Measurements from ENCODE around the gene ATXN2.

The ATXN2 gene

GRCh38 chr12:111428728-111429175 lies 170.4 kb downstream of the ATXN2 start:
- Histone ChIP-seq H3K27me3 (replicated peaks; ENCODE audit: insufficient read depth, low read length) (no peaks in the 10 kb centered on the region), H3F3A (ENCODE audit: insufficient read depth, low read length) (0 out of 2 replicates have a peak, but pooled peaks cover 2% of the 10 kb centered on the region), H3K36me3 (replicated peaks; ENCODE audit: insufficient read depth, low read length) (no peaks in the 10 kb centered on the region), H3K9ac (ENCODE audit: low read length) (no peak overlapping the region), H3K79me2 (ENCODE audit: low read length) (peaks cover 8% of the 10 kb centered on the region), H3K4me1 (ENCODE audit: low read length) (peaks cover 25% of the 10 kb centered on the region), H3K9me3 (replicated peaks; ENCODE audit: insufficient read depth, low read length) (no peaks in the 10 kb centered on the region), H4K20me1 (ENCODE audit: insufficient read depth, low read length) (no peaks in the 10 kb centered on the region), H3K27ac (ENCODE audit: low read length) (no peak overlapping the region), H2AFZ (ENCODE audit: low read length) (no peak overlapping the region), H3K4me2 (ENCODE audit: low read depth, low read length) (no peak overlapping the region), H3K4me3 (ENCODE audit: low read length) (no peak overlapping the region), H3K9me2 (replicated peaks; ENCODE audit: insufficient read depth, low read length) (no peaks in the 10 kb centered on the region)
- DNase-seq = no peak
- TF ChIP-seq, protein P1, sequence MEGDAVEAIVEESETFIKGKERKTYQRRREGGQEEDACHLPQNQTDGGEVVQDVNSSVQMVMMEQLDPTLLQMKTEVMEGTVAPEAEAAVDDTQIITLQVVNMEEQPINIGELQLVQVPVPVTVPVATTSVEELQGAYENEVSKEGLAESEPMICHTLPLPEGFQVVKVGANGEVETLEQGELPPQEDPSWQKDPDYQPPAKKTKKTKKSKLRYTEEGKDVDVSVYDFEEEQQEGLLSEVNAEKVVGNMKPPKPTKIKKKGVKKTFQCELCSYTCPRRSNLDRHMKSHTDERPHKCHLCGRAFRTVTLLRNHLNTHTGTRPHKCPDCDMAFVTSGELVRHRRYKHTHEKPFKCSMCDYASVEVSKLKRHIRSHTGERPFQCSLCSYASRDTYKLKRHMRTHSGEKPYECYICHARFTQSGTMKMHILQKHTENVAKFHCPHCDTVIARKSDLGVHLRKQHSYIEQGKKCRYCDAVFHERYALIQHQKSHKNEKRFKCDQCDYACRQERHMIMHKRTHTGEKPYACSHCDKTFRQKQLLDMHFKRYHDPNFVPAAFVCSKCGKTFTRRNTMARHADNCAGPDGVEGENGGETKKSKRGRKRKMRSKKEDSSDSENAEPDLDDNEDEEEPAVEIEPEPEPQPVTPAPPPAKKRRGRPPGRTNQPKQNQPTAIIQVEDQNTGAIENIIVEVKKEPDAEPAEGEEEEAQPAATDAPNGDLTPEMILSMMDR (IDR thresholded peaks at IDR 0.05; ENCODE audit: low read length) = no peak

DNA sequence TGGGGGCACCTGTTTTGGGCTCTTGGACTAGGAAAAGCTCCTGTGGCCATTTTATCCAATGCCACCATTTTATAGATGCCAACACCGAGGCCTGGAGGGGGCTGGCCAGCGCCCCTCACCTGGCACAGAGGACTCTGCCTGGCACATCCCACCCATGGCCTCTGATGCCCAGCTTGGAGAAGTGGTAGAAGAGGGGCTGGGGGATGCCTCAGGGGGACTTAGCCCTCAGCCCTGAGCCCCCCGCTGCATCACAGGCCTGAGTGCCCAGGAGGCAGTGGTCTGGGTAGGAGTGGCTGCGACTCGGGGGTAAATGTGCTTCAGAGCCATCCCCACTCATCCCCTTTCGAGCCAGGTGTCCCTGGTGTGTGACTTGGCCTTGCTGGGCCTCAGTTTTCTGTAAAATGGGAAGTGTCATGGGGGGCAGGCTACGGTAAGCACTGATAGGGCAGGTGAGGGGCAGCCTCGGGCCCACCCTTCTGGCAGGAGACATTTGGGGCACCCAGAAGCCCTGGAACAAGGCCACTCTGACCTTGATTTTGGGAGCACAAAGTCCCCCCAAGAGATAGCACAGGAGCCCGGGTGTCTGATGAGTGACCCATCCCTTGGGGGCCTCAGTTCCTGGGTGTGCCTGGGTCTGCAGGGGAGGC lies 170.9 kb downstream of the ATXN2 start:
- no peak overlapping the region for H3K9ac ChIP-seq (ENCODE audit: low read length)
- no peaks in the 10 kb centered on the region for H3K27me3 ChIP-seq (replicated peaks; ENCODE audit: insufficient read depth, low read length)
- DNase-seq = no peak
- H3K4me3 ChIP-seq (ENCODE audit: low read length) = no peak overlapping the region
- 0 out of 2 replicates have a peak, but pooled peaks cover under 1% of the 10 kb centered on the region for H3F3A ChIP-seq (ENCODE audit: insufficient read depth, low read length)
- H2AFZ ChIP-seq (ENCODE audit: low read length) = no peak overlapping the region
- no peaks in the 10 kb centered on the region for H3K9me2 ChIP-seq (replicated peaks; ENCODE audit: insufficient read depth, low read length)
- H3K4me2 ChIP-seq (ENCODE audit: low read depth, low read length) = no peak overlapping the region
- no peaks in the 10 kb centered on the region for H3K9me3 ChIP-seq (replicated peaks; ENCODE audit: insufficient read depth, low read length)
- TF ChIP-seq EZH2phosphoT487 (IDR thresholded peaks at IDR 0.05; ENCODE audit: low read length) (no peak), EZH2 (optimal IDR thresholded peaks at IDR 0.05; ENCODE audit: low read depth, low read length) (no peak)
- TF ChIP-seq, protein P1 (IDR thresholded peaks at IDR 0.05; ENCODE audit: low read length) = no peak
- H3K4me1 ChIP-seq (ENCODE audit: low read length) = peaks cover 24% of the 10 kb centered on the region
- no peak overlapping the region for H3K27ac ChIP-seq (ENCODE audit: low read length)
- H3K36me3 ChIP-seq (replicated peaks; ENCODE audit: insufficient read depth, low read length) = no peaks in the 10 kb centered on the region
- peaks cover 8% of the 10 kb centered on the region for H3K79me2 ChIP-seq (ENCODE audit: low read length)
- no peaks in the 10 kb centered on the region for H4K20me1 ChIP-seq (ENCODE audit: insufficient read depth, low read length)

DNA sequence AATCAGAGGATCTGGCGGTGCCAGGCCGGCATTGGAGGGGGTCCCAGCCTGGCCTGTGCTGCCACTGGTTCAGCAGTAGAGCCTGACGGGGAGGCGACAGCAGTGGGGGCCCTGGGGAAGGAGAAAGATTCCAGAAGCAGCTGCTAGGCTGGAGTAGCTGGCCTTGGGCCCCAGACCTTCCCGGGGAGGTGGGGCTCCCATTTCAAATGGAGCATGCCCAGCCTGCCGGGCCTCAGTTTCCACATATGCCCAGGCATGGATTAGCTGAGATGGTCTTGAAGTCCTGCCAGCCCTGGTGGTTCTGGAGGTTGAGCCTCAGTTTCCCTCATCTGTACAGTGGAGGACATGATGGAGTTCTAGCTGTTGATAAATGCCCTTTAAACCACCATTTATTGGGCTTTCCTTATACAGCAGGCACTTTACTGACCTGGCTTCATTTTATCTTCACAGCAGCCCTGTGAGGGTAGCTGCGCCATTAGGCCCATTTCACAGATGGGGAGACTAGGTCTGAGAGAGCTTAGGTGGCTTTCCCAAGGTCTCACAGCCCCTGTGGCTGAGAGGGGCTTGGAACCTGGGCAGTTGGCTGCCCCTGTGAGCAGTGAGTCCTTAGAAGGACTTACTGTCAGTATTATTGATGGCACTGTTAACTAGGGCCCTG lies 171.6 kb downstream of the ATXN2 start:
- Histone ChIP-seq H2AFZ (ENCODE audit: low read length) (no peak overlapping the region), H3K4me1 (ENCODE audit: low read length) (peaks cover 22% of the 10 kb centered on the region), H3K9me2 (replicated peaks; ENCODE audit: insufficient read depth, low read length) (no peaks in the 10 kb centered on the region), H3K27ac (ENCODE audit: low read length) (no peak overlapping the region), H3K4me2 (ENCODE audit: low read depth, low read length) (no peak overlapping the region), H3K36me3 (replicated peaks; ENCODE audit: insufficient read depth, low read length) (no peaks in the 10 kb centered on the region), H3K27me3 (replicated peaks; ENCODE audit: insufficient read depth, low read length) (no peaks in the 10 kb centered on the region), H3F3A (ENCODE audit: insufficient read depth, low read length) (no peaks in the 10 kb centered on the region), H3K79me2 (ENCODE audit: low read length) (peaks cover 8% of the 10 kb centered on the region), H4K20me1 (ENCODE audit: insufficient read depth, low read length) (no peaks in the 10 kb centered on the region), H3K4me3 (ENCODE audit: low read length) (no peak overlapping the region), H3K9ac (ENCODE audit: low read length) (no peak overlapping the region), H3K9me3 (replicated peaks; ENCODE audit: insufficient read depth, low read length) (no peaks in the 10 kb centered on the region)
- no peak for DNase-seq
- TF ChIP-seq, protein P1 (IDR thresholded peaks at IDR 0.05; ENCODE audit: low read length) = no peak
- TF ChIP-seq EZH2phosphoT487 (IDR thresholded peaks at IDR 0.05; ENCODE audit: low read length) = no peak
- TF ChIP-seq EZH2 (optimal IDR thresholded peaks at IDR 0.05; ENCODE audit: low read depth, low read length) = no peak

Data from MM.1S (cell line).